ENCODE measurements around the gene TAGAP.
"Not testable (repeated sequence)": the region's sequence is repeated elsewhere in the genome, so short reads cannot be mapped to it uniquely, and the experiment has no call there.

TAGAP gene

DNA sequence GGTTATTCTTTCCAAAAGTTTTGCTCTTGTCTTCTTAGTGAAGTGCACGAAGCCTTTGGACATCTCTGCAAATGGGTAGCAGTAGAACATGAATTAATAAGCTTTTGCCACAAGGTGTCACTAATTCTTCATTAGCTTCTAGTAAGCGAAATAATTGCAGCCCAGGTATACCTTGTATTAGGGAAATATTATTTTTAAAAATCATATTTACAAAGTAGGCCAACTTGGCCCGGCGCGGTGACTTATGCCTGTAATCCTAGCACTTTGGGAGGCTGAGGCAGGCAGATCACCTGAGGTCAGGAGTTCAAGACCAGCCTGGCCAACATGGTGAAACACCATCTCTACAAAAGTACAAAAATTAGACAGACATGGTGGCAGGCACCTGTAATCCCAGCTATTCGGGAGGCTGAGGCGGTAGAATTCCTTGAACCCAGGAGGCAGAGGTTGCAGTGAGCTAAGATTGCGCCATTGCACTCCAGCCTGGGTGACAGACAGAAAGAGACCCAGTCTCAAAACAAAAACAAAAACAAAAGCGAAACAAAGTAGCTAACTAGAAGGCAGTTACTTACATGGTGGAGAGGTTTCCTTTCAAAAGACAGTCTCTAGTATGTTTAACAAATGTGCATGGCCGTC is 36.0 kb downstream of the TAGAP start:
- no peak for DNase-seq

DNA sequence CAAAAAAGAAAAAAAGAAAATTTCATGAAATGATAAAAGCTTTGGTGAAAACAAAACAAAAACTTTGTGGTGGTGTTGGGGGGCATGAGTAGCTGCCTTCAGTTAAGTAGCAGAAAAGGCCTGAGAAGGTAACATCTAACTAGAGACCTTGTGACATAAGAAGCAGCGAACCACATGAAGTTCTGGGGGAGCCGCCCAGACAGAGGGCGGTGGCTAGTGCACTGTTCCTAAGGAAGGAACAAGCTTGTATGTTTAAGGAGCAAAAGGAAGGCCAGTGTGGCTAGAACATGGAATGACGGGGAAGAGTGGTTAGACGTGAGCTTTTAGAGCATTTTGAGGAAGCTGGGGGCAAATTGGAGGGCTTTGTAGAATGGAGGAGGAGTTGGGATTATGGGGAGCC is 37.3 kb downstream of the TAGAP start:
- DNase-seq: no peak

DNA sequence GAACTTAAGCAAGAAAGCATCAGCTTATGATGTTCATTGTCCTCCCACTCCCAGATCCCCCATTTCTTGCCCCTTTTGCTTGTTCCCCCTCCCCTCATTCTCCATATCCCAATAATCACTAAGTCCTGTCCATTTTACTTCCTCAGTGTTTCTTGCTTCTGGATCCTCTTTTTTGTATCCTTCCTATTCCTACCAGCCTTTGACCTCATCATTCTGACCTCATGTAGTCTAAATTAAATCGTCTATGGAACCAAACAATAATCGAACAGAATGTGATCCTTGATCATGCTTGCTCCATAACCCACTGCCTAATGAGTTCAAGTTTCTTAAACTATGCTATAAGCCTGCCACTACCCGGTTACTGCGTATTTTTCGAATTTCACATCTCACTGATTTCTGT is 39.4 kb downstream of the TAGAP start:
- DNase-seq: no peak

DNA sequence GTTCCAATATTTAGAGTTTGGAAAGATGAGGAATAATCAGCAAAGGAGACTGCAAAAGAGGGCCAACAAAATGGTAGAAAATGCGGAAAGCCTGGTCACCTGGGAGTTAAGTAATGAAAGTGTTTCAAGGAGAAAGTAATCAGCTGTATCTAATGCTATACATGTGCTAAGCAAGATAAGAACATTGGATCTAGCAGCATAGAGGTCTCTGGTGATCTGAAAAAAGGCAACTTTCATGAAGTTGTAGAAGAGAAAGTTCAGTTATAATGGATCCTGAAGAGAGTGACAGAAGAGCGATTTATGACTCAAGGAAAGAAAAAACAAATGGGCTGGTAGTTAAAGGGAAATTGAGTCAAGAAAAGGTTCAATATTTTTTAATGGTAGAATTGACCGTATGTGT is 40.2 kb downstream of the TAGAP start:
- DNase-seq: no peak

DNA sequence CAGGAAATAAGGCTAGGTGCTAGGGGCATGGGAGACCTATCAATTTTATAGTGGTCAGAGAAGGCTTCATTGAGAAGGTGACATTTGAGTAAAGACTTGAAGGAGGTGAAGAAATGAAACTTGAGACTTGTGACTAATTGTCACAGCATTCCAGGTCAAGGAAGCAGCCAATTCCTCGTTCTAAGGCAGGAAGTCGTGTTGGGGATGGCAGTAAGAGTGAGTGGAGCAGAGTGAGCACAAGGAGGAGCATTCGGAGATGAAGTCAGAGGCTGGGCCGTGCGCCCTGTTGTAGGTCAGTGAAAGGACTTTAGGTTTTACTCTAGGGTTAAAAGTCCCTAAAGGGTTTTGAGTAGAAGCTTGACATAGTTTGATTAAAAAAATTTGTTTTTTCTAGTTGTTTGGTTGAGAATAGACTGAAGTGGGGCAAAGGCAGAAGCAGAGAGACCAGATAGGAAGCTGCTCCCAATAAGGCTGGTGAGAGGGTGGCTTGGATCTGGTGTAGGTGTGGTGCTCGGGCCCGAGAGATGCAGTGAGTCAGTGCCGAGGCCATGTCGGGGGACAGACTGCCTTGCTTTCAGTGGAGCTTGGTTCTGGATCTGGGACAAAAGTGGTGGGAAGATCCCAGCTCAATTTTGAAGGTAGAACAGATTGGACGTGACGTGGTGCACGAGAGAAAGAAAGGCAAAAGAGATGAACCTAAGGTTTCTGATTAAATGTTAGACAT is 42.2 kb downstream of the TAGAP start:
- no peak for DNase-seq

DNA sequence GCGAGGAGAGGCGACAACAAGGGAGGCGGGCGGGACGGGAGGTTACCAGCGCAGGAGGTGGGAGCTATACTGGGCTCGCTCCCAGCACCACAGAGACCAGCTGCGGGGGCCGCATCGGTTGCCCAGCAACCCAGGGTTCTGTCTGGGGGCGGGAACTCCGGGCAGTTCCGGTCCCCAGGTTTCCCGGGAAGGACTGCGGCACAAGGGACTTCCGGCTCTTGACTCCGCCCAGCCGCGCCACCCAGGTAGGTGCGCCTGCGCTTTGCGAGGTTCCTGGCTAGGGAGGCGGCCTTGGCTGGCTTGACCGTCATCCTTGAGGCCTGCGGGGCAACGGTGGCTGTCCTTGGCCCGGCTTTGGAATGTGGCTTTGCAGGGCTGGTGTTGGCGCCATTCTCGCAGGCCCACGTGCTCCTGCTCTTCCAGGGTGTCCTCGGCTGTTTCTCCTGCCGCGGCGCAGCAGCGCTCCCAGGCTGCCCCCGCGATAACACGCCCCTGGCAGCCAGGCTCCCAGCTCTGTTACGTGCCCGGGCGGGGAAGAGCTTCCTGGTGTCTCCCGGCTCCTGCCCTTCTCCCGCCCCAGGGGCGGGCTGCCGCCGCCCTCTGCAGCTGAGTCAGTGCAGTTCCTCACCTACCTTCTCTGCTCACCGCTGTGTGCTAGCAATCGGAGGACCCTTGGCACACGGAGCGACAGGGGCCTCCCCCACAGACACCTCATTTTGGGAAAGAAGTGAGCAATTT is 45.0 kb downstream of the TAGAP start, which contains the start of gene RSPH3:
RSPH3 (minus strand) TSS at position 537 of the 738 bp plus-strand sequence. CDS start 652 bp downstream, outside the sequence.
- DNase-seq: peak; percentile 83

DNA sequence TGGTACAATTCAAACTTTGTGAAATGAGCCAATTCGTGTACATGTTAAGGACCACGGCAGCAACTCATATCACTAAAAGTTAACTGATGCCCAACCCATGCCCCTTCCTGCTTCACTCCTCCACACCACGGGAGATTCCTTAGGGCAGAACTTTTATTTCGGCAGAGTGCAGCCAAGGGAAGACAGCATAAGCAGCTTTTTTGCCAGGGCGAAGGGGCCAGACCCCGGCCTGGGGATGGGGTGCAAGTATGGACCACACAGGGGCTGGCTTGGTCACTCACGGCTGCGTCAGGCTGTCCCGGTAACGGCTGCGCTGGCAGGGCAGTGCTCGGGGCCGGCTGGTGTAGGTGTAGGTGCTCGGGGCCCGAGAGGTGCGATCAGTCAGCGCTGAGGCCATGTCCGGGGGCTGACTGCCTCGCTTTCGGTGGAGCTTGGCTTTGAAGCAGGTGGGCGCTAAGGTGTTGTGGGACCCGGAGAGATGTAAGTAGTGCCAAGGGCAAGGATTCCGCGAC is 45.6 kb downstream of the TAGAP start:
- no peak for DNase-seq

DNA sequence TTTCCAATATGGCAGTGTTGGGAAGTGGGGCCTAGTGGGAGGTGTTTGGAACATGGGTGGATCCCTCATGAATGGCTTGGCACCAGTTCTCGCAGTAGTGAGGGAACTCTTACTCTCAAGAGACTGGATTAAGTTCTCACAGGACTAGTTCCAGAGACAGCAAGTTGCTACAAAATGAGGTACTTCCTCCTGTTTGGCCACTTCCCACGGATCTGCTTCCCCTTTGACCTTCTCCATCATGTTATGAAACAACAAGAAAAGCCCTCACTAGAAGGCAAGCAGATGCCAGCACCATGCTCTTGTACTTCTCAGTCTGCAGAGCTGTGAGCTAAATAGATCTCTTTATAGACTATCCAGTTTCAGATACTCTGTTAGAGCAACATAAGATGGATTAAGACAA is 47.9 kb downstream of the TAGAP start:
- no peak for DNase-seq

DNA sequence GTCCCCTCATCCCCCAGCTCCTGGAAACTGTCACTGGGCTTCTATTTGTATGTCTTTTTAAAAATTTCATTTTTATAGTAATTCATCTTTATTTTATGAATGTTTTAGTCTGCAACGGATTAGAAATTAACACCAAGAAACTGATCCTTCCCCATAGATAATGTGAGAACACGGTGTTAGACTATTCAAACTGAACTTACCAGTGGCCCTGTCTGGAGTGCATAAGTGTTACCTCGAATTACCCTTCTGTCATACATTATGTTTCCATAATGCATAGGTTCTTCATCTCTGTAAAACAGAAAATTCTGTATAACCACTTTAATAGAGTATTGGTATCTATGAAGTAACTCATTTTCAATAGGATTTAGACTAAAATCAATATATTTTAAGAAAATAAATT is 51.2 kb downstream of the TAGAP start:
- no peak for DNase-seq

DNA sequence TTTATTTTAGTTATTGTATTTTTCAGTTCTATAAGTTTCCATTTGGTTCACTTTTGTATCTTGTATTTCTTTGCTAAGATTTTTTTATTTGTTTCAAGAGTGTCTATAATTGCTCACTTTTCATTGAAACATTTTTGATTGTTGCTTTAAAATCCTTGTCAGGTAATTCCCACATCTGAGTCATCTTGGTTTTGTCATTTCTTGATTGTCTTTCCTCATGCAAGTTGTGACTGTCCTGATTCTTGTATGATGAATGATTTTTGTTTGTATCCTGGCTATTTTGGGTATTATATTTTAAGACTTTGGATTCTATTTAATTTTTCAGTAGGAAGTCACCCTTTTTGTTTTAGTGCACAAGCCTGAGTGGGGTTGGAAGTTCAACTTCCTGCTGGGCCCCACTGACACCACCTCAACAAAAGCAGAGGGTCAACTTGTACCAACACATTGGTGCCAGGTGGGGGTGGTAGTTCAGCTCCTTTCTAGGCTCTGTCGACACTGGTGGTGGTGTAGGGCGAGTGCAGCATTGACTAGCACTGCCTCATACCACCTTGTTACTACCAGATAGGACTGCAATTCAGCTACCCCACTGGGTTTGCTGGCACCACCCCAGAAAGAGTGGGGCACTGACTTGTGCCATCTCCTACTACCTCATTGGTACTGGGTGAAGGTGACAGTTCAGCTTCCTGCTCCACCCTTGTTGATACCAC is 53.6 kb downstream of the TAGAP start:
- no peak for DNase-seq

DNA sequence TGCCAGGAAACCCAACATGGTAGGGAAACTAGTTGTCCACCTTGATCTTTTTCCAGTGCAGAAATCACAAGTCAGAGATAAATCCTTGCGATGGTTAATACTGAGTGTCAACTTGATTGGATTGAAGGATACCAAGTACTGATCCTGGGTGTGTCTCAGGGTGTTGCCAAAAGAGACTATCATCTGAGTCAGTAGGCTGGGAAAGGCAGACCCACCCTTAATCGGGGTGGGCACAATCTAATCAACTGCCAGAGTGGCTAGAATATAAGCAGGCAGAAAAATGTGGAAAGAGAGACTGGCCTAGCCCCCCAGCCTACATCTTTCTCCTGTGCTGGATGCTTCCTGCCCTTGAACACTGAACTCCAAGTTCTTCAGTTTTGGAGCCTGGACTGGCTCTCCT is 55.1 kb downstream of the TAGAP start:
- not testable (repeated sequence) for DNase-seq

DNA sequence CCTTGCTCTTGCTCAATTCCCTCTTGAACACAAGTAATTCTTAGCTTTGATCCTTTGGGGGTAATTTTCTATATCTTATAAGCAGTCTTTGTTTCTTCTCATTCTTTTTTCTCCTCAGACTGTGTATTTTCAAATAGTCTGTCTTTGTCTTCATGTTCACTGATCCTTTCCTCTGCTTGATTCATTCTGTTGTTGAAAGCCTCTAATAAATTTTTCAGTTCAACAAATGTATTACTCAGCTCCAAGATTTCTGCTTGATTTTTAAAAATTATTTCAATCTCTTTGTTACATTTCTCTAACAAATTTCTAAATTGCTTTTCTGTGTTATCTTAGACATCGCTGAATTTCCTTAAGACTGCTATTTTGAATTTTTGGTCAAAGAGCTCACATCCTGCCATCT is 56.3 kb downstream of the TAGAP start:
- DNase-seq: no peak

DNA sequence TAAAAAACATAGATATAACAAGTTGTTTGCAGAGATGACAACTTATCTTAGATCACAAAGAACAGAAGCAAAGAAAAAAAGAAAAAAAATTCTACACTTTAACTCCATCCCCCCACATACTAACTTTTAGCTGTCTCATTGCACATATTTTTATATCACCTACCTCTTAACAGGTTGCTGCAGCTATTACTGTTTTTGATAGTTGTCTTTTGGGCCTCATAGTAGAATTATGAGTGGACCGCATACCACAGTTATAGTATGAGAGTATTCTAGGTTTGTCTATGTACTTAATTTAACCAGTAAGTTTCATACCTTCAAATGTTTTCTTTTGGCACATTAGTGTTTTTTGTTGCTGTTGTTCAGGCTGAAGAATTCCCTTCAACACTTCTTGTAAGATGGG is 57.1 kb downstream of the TAGAP start:
- DNase-seq: no peak

All from activated effector memory CD4-positive, alpha-beta T cell treated with Interleukin-2 at 50 U/mL for 16 hours (primary cell).